Bronchial epithelial cell (primary cell): ENCODE results near the gene FMN1. TPM values are rescaled to one million over a fixed set of nuclear protein-coding genes. Genes with fewer than 3 reads are reported as not detected.

ENCODE experiments used
- DNase-seq: peaks from one replicate; pipeline ENCODE4 v3.0.0-alpha.2; 2010; ENCODE audit warnings: low read depth
- FAIRE-seq: peaks from 2 replicates; lab custom pipeline; 2011; peaks lifted over from hg19 to GRCh38; lab: Jason Lieb, UNC
- H3K27me3 ChIP-seq: 2 replicates; pipeline ENCODE4 v1.5.1; 2011; ENCODE audit warnings: low read length; ENCODE audit not compliant: control insufficient read depth, insufficient read depth
- H3K36me3 ChIP-seq: 2 replicates; pipeline ENCODE4 v1.5.1; 2011; ENCODE audit warnings: low read length; ENCODE audit not compliant: control insufficient read depth, insufficient read depth
- H3K4me3 ChIP-seq: 2 replicates; pipeline ENCODE4 v1.5.1; 2011; ENCODE audit warnings: mild to moderate bottlenecking, low read depth, low read length, control low read depth
- total RNA-seq: library from RNA; depleted of rRNA; stranded (reverse); fragments of >200 nt; gene quantifications from 2 replicates; pipeline ENCODE4 v1.2.1, GENCODE V29; 2014
- TF ChIP-seq, protein P1 (sequence below): IDR thresholded peaks from 2 replicates; pipeline ENCODE4 v1.5.1; 2011; ENCODE audit warnings: mild to moderate bottlenecking, moderate library complexity, low read length, control low read depth, inconsistent platforms; ENCODE audit not compliant: insufficient read depth, severe bottlenecking

The FMN1 gene
- total RNA-seq, 1 donor from 2014 or later = 1.6 TPM

GRCh38 chr15:33031324-33031821 is 163.1 kb downstream of the FMN1 start:
- Histone ChIP-seq H3K4me3 (no peak overlapping the region), H3K36me3 (no peaks in the 10 kb centered on the region), H3K27me3 (no peaks in the 10 kb centered on the region)
- peak; percentile 84 for FAIRE-seq
- TF ChIP-seq, protein P1, sequence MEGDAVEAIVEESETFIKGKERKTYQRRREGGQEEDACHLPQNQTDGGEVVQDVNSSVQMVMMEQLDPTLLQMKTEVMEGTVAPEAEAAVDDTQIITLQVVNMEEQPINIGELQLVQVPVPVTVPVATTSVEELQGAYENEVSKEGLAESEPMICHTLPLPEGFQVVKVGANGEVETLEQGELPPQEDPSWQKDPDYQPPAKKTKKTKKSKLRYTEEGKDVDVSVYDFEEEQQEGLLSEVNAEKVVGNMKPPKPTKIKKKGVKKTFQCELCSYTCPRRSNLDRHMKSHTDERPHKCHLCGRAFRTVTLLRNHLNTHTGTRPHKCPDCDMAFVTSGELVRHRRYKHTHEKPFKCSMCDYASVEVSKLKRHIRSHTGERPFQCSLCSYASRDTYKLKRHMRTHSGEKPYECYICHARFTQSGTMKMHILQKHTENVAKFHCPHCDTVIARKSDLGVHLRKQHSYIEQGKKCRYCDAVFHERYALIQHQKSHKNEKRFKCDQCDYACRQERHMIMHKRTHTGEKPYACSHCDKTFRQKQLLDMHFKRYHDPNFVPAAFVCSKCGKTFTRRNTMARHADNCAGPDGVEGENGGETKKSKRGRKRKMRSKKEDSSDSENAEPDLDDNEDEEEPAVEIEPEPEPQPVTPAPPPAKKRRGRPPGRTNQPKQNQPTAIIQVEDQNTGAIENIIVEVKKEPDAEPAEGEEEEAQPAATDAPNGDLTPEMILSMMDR = no peak
- DNase-seq = peak; percentile 80

GRCh38 chr15:33030315-33030714 is 164.2 kb downstream of the FMN1 start:
- Histone ChIP-seq H3K27me3 (no peaks in the 10 kb centered on the region), H3K4me3 (no peak overlapping the region), H3K36me3 (no peaks in the 10 kb centered on the region)
- DNase-seq = no peak
- FAIRE-seq = no peak
- TF ChIP-seq, protein P1 = no peak

DNA sequence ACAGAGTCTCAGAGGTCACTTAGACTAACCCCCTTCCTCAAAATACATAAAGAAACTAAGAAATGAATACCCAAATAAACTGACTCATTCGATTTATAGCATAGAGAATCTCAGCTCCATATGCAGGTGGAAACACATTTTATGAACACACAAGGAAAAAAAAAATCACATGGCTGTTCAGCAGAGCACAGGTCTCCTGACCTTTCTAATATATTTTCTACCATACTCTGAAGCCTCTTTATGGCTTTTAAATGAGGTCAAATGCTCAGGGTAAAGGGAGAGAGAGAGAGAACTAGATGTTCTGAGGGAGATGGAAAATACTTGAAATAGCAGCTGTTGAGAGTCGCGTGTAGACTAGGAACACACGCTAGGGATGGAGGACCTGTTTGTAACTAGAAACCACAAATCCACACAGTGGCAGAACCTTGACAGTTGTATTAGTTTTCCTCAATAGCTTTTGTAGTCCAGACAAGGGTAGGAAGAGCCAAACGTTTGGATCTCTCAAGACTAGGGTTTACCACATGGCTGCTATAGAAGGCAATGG is 165.3 kb downstream of the FMN1 start:
- DNase-seq = no peak
- Histone ChIP-seq H3K36me3 (no peaks in the 10 kb centered on the region), H3K27me3 (no peaks in the 10 kb centered on the region), H3K4me3 (no peak overlapping the region)
- no peak for FAIRE-seq
- TF ChIP-seq, protein P1 = no peak

DNA sequence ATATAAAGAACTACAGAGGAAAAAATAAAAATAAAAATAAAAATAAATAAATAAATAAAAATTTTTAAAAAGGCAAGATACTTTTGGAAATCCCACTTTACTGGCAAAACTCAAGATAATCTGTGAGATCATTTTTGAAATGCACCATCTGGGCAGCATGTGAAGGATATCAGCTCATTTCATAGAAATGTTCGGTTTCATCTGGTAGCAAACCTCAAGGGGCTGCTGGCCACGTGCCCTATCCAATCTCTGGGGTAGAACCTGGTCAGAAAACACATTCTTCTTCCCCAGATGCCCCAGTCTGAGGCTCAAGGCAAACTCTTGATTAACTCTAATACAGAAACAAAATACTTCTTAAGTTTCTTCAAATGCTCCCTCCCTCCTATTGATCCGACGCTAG is 166.0 kb downstream of the FMN1 start:
- Histone ChIP-seq H3K36me3 (no peaks in the 10 kb centered on the region), H3K4me3 (no peak overlapping the region), H3K27me3 (no peaks in the 10 kb centered on the region)
- DNase-seq (no peak), FAIRE-seq (no peak)
- TF ChIP-seq, protein P1 = no peak

- FAIRE-seq (no peak), DNase-seq (peak; percentile 21)
- TF ChIP-seq, protein P1 = no peak
- H3K27me3 ChIP-seq = no peaks in the 10 kb centered on the region
- no peak overlapping the region for H3K4me3 ChIP-seq
- no peaks in the 10 kb centered on the region for H3K36me3 ChIP-seq
These were observed 167.0 kb downstream of the FMN1 start for GRCh38 chr15:33027306-33028035.
